ENCODE measurements around the gene PPP1R13L. TPM values are rescaled to one million over a fixed set of nuclear protein-coding genes. Genes with fewer than 3 reads are reported as not detected.
A peak's percentile ranks its signal among the peaks of the same experiment; 100 is the strongest.

The PPP1R13L gene
- total RNA-seq, 4 donors from 2014 or later, result 5.5 to 15.5 (median 9.3) TPM

DNA sequence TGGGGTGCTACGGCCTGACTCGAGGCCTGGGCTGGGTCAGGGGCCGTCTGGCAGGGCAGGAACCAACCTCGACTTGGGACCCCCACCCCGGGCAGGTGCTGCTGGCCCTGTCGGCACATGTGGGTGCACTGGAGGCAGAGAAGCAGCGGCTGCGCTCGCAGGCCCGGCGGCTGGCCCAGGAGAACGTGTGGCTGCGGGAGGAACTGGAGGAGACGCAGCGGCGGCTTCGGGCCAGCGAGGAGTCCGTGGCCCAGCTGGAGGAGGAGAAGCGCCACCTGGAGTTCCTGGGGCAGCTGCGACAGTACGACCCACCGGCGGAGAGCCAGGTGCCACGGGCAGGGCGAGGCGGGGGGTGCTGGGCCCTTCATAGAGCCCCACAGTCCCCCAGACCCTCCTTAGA, 58.4 kb downstream of the PPP1R13L start:
- H3K9me3 ChIP-seq, result no peaks in the 10 kb centered on the region
- H3K4me1 ChIP-seq, result no peaks in the 10 kb centered on the region
- TF ChIP-seq POLR2A (IDR thresholded peaks at IDR 0.05) (no peak), EP300 (IDR thresholded peaks at IDR 0.05) (no peak), POLR2AphosphoS5 (IDR thresholded peaks at IDR 0.05) (no peak)
- TF ChIP-seq, protein P1, sequence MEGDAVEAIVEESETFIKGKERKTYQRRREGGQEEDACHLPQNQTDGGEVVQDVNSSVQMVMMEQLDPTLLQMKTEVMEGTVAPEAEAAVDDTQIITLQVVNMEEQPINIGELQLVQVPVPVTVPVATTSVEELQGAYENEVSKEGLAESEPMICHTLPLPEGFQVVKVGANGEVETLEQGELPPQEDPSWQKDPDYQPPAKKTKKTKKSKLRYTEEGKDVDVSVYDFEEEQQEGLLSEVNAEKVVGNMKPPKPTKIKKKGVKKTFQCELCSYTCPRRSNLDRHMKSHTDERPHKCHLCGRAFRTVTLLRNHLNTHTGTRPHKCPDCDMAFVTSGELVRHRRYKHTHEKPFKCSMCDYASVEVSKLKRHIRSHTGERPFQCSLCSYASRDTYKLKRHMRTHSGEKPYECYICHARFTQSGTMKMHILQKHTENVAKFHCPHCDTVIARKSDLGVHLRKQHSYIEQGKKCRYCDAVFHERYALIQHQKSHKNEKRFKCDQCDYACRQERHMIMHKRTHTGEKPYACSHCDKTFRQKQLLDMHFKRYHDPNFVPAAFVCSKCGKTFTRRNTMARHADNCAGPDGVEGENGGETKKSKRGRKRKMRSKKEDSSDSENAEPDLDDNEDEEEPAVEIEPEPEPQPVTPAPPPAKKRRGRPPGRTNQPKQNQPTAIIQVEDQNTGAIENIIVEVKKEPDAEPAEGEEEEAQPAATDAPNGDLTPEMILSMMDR (IDR thresholded peaks at IDR 0.05), result no peak
- no peak overlapping the region for H3K4me3 ChIP-seq
- peaks cover 0 to 12% of the 10 kb centered on the region in 2 donors for H3K36me3 ChIP-seq
- peaks cover 62% of the 10 kb centered on the region for H3K27me3 ChIP-seq
- no peak for ATAC-seq
- no peak overlapping the region for H3K27ac ChIP-seq
- WGBS, 2 donors (ENCODE audit: low coverage in 1 of 2), result 27% methylated on average over 3 of the region's 27 CpGs; no CpG with 5 or more reads in 1 of the 2 donors

DNA sequence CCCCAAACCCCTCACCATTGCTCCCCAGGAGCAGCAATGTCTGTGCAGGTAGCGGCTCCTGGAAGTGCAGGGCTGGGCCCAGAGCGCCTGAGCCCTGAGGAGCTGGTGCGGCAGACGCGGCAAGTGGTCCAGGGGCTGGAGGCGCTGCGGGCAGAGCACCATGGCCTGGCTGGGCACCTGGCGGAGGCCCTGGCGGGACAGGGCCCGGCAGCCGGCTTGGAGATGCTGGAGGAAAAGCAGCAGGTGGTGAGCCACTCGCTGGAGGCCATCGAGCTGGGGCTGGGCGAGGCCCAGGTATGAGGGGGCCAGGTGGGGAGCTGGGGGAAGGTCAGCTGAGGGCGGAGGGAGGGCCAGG, 59.4 kb downstream of the PPP1R13L start:
- TF ChIP-seq POLR2A (IDR thresholded peaks at IDR 0.05), result no peak
- H3K36me3 ChIP-seq, result peaks cover 0 to 3% of the 10 kb centered on the region in 2 donors
- peaks cover 0 to 7% (median 4%) of the 10 kb centered on the region in 3 donors for H3K4me1 ChIP-seq
- no peak overlapping the region for H3K27ac ChIP-seq
- WGBS, 2 donors (ENCODE audit: low coverage in 1 of 2), result 73% methylated on average over 6 of the region's 15 CpGs; no CpG with 5 or more reads in 1 of the 2 donors
- ATAC-seq, result no peak
- H3K9me3 ChIP-seq, result no peaks in the 10 kb centered on the region
- H3K27me3 ChIP-seq, result peaks cover 72% of the 10 kb centered on the region
- no peak overlapping the region for H3K4me3 ChIP-seq

DNA sequence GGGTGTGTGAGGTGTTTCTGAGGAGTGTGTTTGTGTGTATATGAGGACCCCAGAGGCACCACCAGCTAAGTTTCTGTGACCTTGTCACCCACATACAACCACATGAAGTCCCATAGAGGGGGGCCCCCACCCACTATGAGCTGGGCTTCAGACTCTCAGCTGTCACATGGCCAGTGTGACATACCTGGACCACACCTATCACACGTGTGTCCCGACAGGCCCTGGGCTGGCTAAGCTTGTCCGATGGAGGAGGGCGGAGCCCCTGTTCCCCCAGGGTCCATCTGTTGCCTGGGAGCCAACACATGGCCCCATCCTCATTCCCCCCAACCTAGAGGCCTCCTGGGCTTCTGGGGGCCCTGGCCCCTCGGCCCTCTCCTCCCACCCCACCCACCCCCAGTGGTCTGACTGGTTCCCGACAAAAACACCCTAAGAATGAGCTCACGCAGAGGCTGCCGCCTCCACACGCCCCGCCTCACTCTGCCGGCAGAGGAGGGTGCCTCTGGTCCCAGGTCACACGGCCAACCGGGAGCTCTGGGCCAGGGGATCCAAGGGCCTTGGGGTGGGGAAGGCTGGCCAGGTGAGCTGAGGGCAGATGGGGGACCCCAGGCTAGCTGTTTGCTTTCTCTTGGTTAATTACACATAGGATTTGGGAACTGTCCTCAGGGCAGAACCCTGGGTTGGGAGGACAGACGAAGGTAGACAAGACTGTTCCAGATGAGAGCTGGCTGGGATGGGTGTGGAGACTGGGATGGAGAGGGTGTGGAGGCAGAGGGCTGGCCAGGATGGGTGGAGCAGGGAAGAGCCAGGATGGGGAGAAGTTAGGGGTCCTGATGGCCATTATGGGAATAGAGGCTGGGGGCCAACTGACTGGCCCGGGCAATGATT, 60.0 kb downstream of the PPP1R13L start:
- Histone ChIP-seq H3K27me3 (peaks cover 78% of the 10 kb centered on the region), H3K4me3 (no peak overlapping the region), H3K36me3 (no peaks in the 10 kb centered on the region), H3K27ac (no peak overlapping the region), H3K9me3 (no peaks in the 10 kb centered on the region), H3K4me1 (peaks cover 0 to 10% (median 5%) of the 10 kb centered on the region in 3 donors)
- TF ChIP-seq POLR2AphosphoS5 (IDR thresholded peaks at IDR 0.05), result no peak
- no peak for TF ChIP-seq POLR2A (IDR thresholded peaks at IDR 0.05)
- TF ChIP-seq, protein P1 (IDR thresholded peaks at IDR 0.05), result no peak
- no peak for TF ChIP-seq EP300 (IDR thresholded peaks at IDR 0.05)
- no peak for ATAC-seq
- WGBS, 2 donors (ENCODE audit: low coverage in 1 of 2), result 60 to 75% methylated on average over 1 to 2 of the region's 15 CpGs

DNA sequence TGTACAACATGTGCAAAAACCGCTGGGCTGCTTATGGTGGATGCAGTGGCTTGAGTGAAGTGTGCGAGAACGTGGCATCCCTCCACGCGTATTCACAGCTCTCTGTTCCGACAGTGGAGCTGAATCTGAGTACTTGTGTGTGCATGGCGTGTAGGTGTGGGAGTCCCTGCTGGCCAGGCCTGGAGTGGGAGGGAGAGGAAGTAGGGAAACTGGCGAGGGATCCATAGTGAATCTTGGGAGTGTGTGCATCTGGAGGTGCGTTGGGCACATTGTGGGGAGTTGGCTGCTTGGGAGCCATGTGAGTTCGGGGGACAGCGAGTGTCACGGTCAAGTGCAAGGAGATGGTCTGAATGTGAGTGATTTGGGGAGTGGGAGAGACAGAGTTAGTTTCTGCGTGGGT, 62.0 kb downstream of the PPP1R13L start:
- Histone ChIP-seq H3K4me3 (no peak overlapping the region), H3K4me1 (peaks cover 0 to 19% (median 5%) of the 10 kb centered on the region in 3 donors), H3K9me3 (no peaks in the 10 kb centered on the region), H3K27ac (no peak overlapping the region), H3K36me3 (no peaks in the 10 kb centered on the region), H3K27me3 (peaks cover 88% of the 10 kb centered on the region)
- TF ChIP-seq POLR2A (IDR thresholded peaks at IDR 0.05), result no peak
- TF ChIP-seq, protein P1 (IDR thresholded peaks at IDR 0.05), result no peak
- TF ChIP-seq EP300 (IDR thresholded peaks at IDR 0.05), result no peak
- no peak for TF ChIP-seq POLR2AphosphoS5 (IDR thresholded peaks at IDR 0.05)
- ATAC-seq, result no peak
- 75% methylated on average over 11 to 13 of the region's 13 CpGs for WGBS, 2 donors (ENCODE audit: low coverage in 1 of 2)

DNA sequence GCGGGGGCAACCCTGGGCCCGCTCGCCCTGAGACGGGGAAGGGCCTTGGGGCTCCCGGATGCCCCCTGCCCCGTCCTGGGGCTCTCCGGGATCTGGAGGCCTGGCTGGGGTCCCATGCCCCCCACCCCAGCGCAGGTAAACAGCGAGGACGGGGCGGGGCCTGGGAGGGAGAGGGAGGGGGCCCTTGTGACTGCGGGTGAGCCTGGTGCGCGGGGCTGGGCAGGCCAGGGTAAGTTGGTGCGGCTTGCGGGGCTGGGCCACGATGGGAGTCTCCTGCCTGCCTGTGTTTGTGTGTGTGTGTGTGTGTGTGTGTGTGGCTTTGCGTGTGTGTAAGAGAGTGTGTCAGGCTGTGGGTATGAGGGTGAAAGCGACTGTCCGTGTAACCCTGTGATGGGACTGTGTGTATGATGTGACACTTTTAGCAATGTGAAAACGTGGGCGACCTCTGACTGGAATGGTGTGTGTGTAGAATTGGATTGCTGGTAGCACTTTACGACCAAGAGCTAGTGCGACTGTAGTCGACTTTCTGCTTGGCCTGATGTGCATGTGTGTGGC, 63.9 kb downstream of the PPP1R13L start:
- no peak overlapping the region for H3K27ac ChIP-seq

More for the DNA sequence above, 63.9 kb downstream of the PPP1R13L start:
- H3K9me3 ChIP-seq, result no peaks in the 10 kb centered on the region
- H3K4me3 ChIP-seq, result peak overlapping the region in 1 of 2 donors; percentile 26
- H3K36me3 ChIP-seq, result no peaks in the 10 kb centered on the region
- no peak for ATAC-seq
- whole genome bisulfite sequencing, 2 donors (ENCODE audit: low coverage in 1 of 2), result 33 to 45% methylated on average over 4 to 6 of the region's 25 CpGs
- TF ChIP-seq, protein P1 (IDR thresholded peaks at IDR 0.05), result no peak
- TF ChIP-seq POLR2AphosphoS5 (IDR thresholded peaks at IDR 0.05) (no peak), POLR2A (IDR thresholded peaks at IDR 0.05) (no peak), EP300 (IDR thresholded peaks at IDR 0.05) (no peak)
- peaks cover 0 to 19% (median 5%) of the 10 kb centered on the region in 3 donors for H3K4me1 ChIP-seq
- H3K27me3 ChIP-seq, result peaks cover 75% of the 10 kb centered on the region

Measured in gastroesophageal sphincter (tissue), 4 donors.